Stimulated activated CD4-positive, alpha-beta T cell treated with anti-CD3 and anti-CD28 coated beads, Interleukin-12 subunit alpha, Interleukin-12 subunit beta, amount 100 ng/mL, for 48 hours (primary cell): ENCODE results near the gene PTPRN2.
"Not testable (repeated sequence)": the region's sequence is repeated elsewhere in the genome, so short reads cannot be mapped to it uniquely, and the experiment has no call there.

ENCODE experiments used
- DNase-seq, 3 donors: peaks; one replicate each; pipeline ENCODE4 v3.0.0-alpha.2; 2020; ENCODE audit warnings: low read depth in 2 of 3, low spot score in 1 of 3

PTPRN2 gene

GRCh38 chr7:157849726-157850125 lies 737.9 kb downstream of the PTPRN2 start:
- DNase-seq: no peak

- no peak for DNase-seq
Observed at GRCh38 chr7:157849341-157849596, 738.4 kb downstream of the PTPRN2 start.

GRCh38 chr7:157848508-157849340 lies 738.9 kb downstream of the PTPRN2 start:
- no peak for DNase-seq

- not testable (repeated sequence) for DNase-seq
Observed at GRCh38 chr7:157847756-157848487, 739.7 kb downstream of the PTPRN2 start.

- DNase-seq: not testable (repeated sequence)
Observed at GRCh38 chr7:157846746-157847145, 740.9 kb downstream of the PTPRN2 start.

GRCh38 chr7:157846271-157846670 lies 741.4 kb downstream of the PTPRN2 start:
- no peak for DNase-seq

GRCh38 chr7:157845203-157845835 lies 742.3 kb downstream of the PTPRN2 start:
- DNase-seq: no peak

GRCh38 chr7:157844611-157845010 lies 743.0 kb downstream of the PTPRN2 start:
- DNase-seq: no peak

- DNase-seq: no peak
Observed at GRCh38 chr7:157844141-157844540, 743.5 kb downstream of the PTPRN2 start.

GRCh38 chr7:157843336-157844140 lies 744.1 kb downstream of the PTPRN2 start:
- DNase-seq: no peak

- DNase-seq: no peak
Observed at GRCh38 chr7:157841773-157842370, 745.8 kb downstream of the PTPRN2 start.

- DNase-seq: no peak
Observed at GRCh38 chr7:157840914-157841772, 746.5 kb downstream of the PTPRN2 start.

GRCh38 chr7:157840174-157840913 lies 747.3 kb downstream of the PTPRN2 start:
- no peak for DNase-seq

- no peak for DNase-seq
Observed at GRCh38 chr7:157839672-157840167, 747.9 kb downstream of the PTPRN2 start.

GRCh38 chr7:157839226-157839625 lies 748.4 kb downstream of the PTPRN2 start:
- DNase-seq: no peak

- no peak for DNase-seq
Observed at GRCh38 chr7:157837561-157837960, 750.1 kb downstream of the PTPRN2 start.

GRCh38 chr7:157837047-157837446 lies 750.6 kb downstream of the PTPRN2 start:
- DNase-seq: no peak

- no peak for DNase-seq
Observed at GRCh38 chr7:157834501-157835163, 753.0 kb downstream of the PTPRN2 start.
